Nephron progenitor cell (in vitro differentiated cells): ENCODE results near the gene NAGS.

ENCODE experiments used
- DNase-seq: peaks from one replicate; pipeline ENCODE4 v3.0.0; 2021
- H3K27ac Mint-ChIP-seq: 2 replicates; pipeline ENCODE4 v1.8.0; 2021; ENCODE audit warnings: mild to moderate bottlenecking, moderate library complexity, mixed read lengths
- H3K27me3 Mint-ChIP-seq: 2 replicates; pipeline ENCODE4 v1.8.0; 2021; ENCODE audit warnings: mild to moderate bottlenecking, low read depth, mixed read lengths; ENCODE audit not compliant: poor library complexity
- H3K36me3 Mint-ChIP-seq: 2 replicates; pipeline ENCODE4 v1.8.0; 2021; ENCODE audit warnings: low read depth, mixed read lengths
- H3K4me1 Mint-ChIP-seq: 2 replicates; pipeline ENCODE4 v1.8.0; 2021; ENCODE audit warnings: mixed read lengths
- H3K4me3 Mint-ChIP-seq: 2 replicates; pipeline ENCODE4 v1.8.0; 2021; ENCODE audit warnings: mild to moderate bottlenecking, moderate library complexity, mixed read lengths
- H3K9me3 Mint-ChIP-seq: 2 replicates; pipeline ENCODE4 v1.8.0; 2021; ENCODE audit warnings: mild to moderate bottlenecking, moderate library complexity, mixed read lengths
- TF ChIP-seq, protein P1 (sequence below): fragments of 200-600 bp; sonication (generic); IDR thresholded peaks from 2 replicates; pipeline ENCODE4 v1.5.0; 2021; ENCODE audit warnings: antibody characterized with exemption

NAGS gene

DNA sequence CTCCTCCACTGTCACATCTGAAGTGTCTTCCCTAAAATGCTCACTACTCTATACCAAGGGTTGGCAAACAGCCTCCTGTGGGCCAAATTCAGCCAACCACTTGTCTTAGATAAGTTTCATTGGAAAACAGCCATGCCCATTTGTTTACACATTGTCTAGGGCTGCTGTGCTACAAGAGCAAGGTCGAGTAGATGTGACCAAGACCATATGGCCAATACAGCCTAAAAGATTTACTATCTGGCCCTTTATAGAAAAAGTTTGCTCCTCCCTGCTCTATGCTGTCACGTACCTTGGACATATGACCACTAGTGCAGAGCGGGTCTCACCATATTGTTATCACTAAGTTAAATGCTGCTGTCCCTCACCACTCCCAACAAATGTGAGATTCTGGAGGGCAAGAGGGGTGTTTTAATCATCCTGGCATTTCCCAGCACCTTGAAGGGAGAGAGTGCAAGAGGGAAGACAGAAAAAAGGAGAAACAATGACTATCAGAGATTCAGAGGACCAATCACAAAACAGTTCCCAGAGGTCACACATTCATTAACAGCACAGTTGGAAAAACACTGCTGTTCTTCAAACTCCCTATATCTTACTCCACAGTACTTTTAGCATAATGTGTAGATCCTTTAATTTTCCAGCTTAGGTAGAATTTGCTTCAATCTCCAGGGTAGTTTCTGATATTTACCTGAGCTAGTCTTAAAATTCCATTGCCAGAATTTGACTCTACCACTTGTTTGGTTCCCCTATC lies 48.9 kb downstream of the NAGS start:
- Mint-ChIP-seq H3K4me3 (no peak overlapping the region), H3K27me3 (no peaks in the 10 kb centered on the region), H3K9me3 (no peaks in the 10 kb centered on the region), H3K27ac (peak overlapping the region; percentile 73), H3K4me1 (peaks cover 15% of the 10 kb centered on the region), H3K36me3 (peaks cover 63% of the 10 kb centered on the region)
- TF ChIP-seq, protein P1, sequence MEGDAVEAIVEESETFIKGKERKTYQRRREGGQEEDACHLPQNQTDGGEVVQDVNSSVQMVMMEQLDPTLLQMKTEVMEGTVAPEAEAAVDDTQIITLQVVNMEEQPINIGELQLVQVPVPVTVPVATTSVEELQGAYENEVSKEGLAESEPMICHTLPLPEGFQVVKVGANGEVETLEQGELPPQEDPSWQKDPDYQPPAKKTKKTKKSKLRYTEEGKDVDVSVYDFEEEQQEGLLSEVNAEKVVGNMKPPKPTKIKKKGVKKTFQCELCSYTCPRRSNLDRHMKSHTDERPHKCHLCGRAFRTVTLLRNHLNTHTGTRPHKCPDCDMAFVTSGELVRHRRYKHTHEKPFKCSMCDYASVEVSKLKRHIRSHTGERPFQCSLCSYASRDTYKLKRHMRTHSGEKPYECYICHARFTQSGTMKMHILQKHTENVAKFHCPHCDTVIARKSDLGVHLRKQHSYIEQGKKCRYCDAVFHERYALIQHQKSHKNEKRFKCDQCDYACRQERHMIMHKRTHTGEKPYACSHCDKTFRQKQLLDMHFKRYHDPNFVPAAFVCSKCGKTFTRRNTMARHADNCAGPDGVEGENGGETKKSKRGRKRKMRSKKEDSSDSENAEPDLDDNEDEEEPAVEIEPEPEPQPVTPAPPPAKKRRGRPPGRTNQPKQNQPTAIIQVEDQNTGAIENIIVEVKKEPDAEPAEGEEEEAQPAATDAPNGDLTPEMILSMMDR = no peak
- DNase-seq = no peak
